Epithelial cell of proximal tubule (primary cell): ENCODE measurements around the gene BRK1. TPM values are rescaled to one million over a fixed set of nuclear protein-coding genes. Genes with fewer than 3 reads are reported as not detected.
A peak's percentile ranks its signal among the peaks of the same experiment; 100 is the strongest.
"Not testable (repeated sequence)": the region's sequence is repeated elsewhere in the genome, so short reads cannot be mapped to it uniquely, and the experiment has no call there.

Experiments
- DNase-seq: peaks from one replicate; pipeline ENCODE4 v3.0.0-alpha.2; 2011; ENCODE audit warnings: low read depth
- H3K4me3 ChIP-seq: 2 replicates; pipeline ENCODE4 v1.5.1; 2011; ENCODE audit warnings: low read depth, mild to moderate bottlenecking, low read length
- total RNA-seq: library from RNA; depleted of rRNA; stranded (reverse); fragments of >200 nt; gene quantifications from 2 replicates; pipeline ENCODE4 v1.2.3, GENCODE V29; 2015
- TF ChIP-seq, protein P1 (sequence below): conservative IDR thresholded peaks from 2 replicates; pipeline ENCODE4 v1.5.1; 2012; ENCODE audit warnings: low read depth, mild to moderate bottlenecking, low read length

BRK1 gene
- total RNA-seq, 1 donor from 2014 or later: 97.2 TPM

DNA sequence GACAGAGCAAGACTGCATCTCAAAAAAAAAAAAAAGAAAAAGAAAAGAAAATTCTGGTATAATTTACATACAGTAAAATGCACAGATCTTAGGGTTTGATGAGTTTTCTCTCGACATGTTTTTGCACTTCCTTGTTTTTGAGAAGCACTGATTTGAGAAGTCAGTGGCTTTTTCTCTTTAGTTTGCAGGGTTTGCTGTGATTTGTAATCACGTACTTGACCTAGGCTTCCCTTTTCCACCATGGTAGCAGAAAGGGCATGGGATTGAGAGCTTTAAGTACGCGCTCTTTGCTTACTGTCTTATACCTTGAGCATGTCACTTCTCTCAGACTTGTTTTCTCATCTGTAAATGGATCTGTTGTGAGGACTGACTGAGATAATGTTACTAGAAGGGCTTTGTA lies 30.2 kb downstream of the BRK1 start:
- DNase-seq: no peak
- no peak overlapping the region for H3K4me3 ChIP-seq
- TF ChIP-seq, protein P1, sequence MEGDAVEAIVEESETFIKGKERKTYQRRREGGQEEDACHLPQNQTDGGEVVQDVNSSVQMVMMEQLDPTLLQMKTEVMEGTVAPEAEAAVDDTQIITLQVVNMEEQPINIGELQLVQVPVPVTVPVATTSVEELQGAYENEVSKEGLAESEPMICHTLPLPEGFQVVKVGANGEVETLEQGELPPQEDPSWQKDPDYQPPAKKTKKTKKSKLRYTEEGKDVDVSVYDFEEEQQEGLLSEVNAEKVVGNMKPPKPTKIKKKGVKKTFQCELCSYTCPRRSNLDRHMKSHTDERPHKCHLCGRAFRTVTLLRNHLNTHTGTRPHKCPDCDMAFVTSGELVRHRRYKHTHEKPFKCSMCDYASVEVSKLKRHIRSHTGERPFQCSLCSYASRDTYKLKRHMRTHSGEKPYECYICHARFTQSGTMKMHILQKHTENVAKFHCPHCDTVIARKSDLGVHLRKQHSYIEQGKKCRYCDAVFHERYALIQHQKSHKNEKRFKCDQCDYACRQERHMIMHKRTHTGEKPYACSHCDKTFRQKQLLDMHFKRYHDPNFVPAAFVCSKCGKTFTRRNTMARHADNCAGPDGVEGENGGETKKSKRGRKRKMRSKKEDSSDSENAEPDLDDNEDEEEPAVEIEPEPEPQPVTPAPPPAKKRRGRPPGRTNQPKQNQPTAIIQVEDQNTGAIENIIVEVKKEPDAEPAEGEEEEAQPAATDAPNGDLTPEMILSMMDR: no peak

DNA sequence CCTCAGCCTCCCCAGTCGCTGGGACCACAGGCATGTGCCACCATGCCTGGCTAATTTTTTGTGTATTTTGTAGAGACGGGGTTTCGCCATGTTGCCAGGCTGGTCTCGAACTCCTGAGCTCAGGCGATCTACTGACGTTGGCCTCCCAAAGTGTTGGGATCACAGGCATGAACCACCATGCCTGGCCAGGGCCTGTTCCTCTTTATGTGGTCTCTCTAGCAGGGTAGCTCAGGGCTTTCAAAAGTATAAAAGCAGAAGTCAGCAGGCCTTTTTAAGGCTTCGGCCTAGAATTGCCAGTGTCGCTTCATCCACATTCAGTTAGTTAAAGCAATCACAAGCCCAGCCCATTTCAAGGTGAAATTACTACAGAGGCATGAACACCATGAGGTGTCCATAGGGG lies 33.8 kb downstream of the BRK1 start:
- TF ChIP-seq, protein P1: no peak

DNA sequence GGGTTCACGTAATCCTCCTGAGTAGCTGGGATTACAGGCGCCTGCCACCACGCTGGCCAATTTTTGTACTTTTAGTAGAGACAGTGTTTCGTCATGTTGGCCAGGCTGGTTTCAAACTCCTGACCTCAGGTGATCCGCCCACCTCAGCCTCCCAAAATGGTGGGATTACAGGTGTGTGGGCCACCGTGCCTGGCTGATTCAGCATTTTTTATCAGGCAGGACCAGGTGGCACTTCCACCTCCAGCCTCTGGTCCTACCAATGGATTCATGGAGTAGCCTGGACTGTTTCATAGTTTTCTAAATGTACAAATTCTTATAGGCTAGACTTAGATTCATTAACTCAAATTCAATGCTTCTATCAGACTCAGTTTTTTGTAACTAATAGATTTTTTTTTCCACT lies 35.5 kb downstream of the BRK1 start:
- no peak for DNase-seq
- no peak overlapping the region for H3K4me3 ChIP-seq
- TF ChIP-seq, protein P1: no peak

More for the DNA sequence above, 33.8 kb downstream of the BRK1 start:
- DNase-seq: no peak
- no peak overlapping the region for H3K4me3 ChIP-seq

DNA sequence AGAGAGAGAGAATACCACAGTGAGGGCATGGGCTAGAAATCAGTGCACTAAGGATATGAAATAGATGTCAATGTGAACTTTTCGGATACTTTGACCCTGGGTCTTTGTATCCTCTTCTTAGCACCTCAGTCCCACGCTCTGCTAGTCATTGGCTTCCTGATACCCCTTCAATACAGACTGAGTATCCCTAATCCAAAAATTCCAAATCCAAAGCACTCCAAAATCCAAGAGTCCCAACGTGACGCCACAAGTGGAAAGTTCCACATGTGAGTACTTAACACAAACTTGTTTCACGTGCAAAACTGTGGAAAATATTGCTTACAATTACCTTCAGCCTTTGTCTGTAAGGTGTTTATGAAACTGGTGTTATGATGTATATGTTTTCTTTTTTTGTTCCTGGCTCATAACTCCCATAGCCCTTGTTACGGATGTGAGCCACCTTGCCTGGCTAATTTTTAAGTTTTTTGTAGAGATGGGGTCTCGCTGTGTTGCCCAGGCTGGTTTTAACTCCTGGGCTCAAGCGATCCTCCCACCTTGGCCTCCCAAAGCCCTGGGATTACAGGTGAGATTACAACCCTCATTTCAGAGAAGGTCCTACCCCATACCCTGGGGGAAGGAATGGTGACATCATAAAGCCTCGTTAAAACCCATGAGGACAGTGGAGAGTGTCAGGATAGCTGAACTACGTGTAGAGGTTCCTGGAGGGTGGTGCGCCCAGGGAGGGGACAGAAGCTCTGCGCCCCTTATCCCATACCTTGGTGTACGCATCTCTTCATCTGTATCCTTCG lies 39.1 kb downstream of the BRK1 start:
- no peak overlapping the region for H3K4me3 ChIP-seq
- TF ChIP-seq, protein P1: no peak
- no peak for DNase-seq

DNA sequence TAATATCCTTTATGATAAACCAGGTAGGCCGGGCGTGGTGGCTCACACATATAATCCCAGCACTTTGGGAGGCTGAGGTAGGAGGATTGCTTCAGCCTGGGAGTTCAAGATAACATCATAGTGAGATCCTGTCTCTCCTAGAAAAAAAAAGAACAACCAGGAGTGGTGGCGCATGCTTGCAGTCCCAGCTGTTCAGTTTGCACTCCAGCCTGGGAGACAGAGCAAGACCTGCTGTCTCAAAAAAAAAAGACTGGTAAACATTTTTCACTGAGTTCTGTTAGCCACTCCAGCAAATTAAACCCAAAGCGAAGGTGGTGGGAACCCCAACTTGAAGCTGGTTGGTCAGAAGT lies 39.6 kb downstream of the BRK1 start:
- no peak overlapping the region for H3K4me3 ChIP-seq
- TF ChIP-seq, protein P1: no peak
- no peak for DNase-seq

DNA sequence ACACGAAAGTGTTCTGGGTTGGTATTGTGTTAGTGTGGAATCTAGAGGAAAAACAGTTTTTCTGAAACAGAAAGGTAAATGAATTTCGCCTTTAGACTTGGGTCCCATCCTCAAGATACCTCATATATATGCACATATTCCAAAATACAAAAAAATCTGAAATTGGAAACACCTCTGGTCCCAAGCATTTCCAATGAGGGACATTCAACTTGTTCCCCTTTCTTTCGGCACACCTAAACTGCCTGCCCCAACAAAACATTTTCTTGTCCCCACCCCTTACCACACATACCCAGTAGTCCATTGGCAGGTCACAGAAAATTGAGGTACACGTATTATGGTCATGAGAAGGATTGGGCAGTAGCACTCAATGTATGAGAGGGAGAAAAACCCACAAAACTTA lies 40.2 kb downstream of the BRK1 start:
- DNase-seq: no peak
- H3K4me3 ChIP-seq: no peak overlapping the region
- TF ChIP-seq, protein P1: peak; percentile 2

DNA sequence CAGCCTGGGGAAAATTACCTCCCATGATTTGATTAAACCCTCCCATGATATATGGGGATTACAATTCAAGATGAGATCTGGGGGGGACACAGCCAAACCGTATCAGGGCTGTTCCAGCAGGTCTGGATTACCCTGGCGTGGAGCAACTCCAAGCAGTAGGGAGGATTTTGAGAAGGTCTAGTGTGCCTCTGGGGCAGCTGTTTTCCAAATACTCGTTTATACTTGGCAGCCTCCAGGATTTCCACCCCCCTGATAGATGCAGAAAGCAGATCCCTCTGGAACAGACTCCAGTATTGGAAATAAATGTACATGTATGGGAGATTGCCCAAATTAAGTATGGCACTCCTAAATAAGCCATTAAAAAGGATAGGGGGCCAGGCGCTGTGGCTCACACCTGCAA lies 41.6 kb downstream of the BRK1 start:
- DNase-seq: no peak
- TF ChIP-seq, protein P1: no peak
- no peak overlapping the region for H3K4me3 ChIP-seq

DNA sequence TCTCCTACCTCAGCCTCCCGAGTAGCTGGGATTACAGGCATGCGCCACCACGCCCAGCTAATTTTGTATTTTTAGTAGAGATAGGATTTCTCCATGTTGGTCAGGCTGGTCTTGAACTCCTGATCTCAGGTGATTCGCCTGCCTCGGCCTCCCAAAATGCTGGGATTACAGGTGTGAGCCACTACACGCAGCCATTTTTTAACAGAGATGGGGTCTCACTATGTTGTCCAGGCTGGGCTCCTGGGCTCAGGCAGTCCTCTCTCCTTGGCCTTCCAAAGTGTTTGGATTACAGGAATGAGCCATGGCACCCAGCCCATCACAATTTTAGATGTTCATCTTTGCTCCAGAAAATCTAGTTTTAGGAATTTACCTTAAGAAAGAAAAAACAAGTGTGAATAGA lies 43.1 kb downstream of the BRK1 start:
- DNase-seq, H3K4me3 ChIP-seq: not testable (repeated sequence)
